ENCODE measurements around the gene C19orf53. TPM values are rescaled to one million over a fixed set of nuclear protein-coding genes. Genes with fewer than 3 reads are reported as not detected.

C19orf53 gene
- total and polyA plus RNA-seq, 2 of the 13 experiments (the other 11 are each of a cell fraction or from before 2014, with no cell fraction given) = 129 to 130 TPM

GRCh38 chr19:13794757-13795589 is 20.7 kb downstream of the C19orf53 start, which contains the start of gene ZSWIM4 (continued):
- TF ChIP-seq HNF1B (CRISPR knock-in tag; IDR thresholded peaks at IDR 0.05) (peak; percentile 67; the same call in 1 of the 2 replicates), EEA1 (CRISPR knock-in tag; IDR thresholded peaks at IDR 0.05; ENCODE audit: borderline replicate concordance) (no peak), ATF2 (CRISPR knock-in tag; IDR thresholded peaks at IDR 0.05) (no peak), TFE3 (CRISPR knock-in tag; IDR thresholded peaks at IDR 0.05) (no peak), ZNF329 (CRISPR knock-in tag; IDR thresholded peaks at IDR 0.05; ENCODE audit: low read depth) (no peak), ESRRA (CRISPR knock-in tag; IDR thresholded peaks at IDR 0.05; ENCODE audit: low read depth) (no peak), PRMT3 (CRISPR knock-in tag; IDR thresholded peaks at IDR 0.05; ENCODE audit: borderline replicate concordance, low read depth) (no peak), SNAPC2 (CRISPR knock-in tag; IDR thresholded peaks at IDR 0.05) (no peak), ZNF644 (CRISPR knock-in tag; IDR thresholded peaks at IDR 0.05; ENCODE audit: low read depth) (no peak), ZNF207 (IDR thresholded peaks at IDR 0.05; ENCODE audit: borderline replicate concordance) (no peak), ZSCAN22 (CRISPR knock-in tag; IDR thresholded peaks at IDR 0.05) (no peak), ZNF790 (CRISPR knock-in tag; IDR thresholded peaks at IDR 0.05; ENCODE audit: borderline replicate concordance) (no peak), SSRP1 (CRISPR knock-in tag; IDR thresholded peaks at IDR 0.05) (no peak), CEBPZ (IDR thresholded peaks at IDR 0.05; ENCODE audit: low read length) (peak; percentile 78; the same call in 1 of the 2 replicates), ZNF296 (CRISPR knock-in tag; conservative IDR thresholded peaks at IDR 0.05) (no peak), PHF20 (CRISPR knock-in tag; IDR thresholded peaks at IDR 0.05) (no peak), ZNF362 (CRISPR knock-in tag; IDR thresholded peaks at IDR 0.05; ENCODE audit: borderline replicate concordance) (no peak)

Data from HepG2 (cell line).